Ammon's horn (tissue), 1 donor: Measurements from ENCODE around the gene MRPL27.
A peak's percentile ranks its signal among the peaks of the same experiment; 100 is the strongest.

Experiments used
- DNase-seq: peaks from one replicate; pipeline ENCODE4 v3.0.0-alpha.2; 2016; ENCODE audit warnings: low spot score

The MRPL27 gene

GRCh38 chr17:50382931-50383330, 9.9 kb upstream of the MRPL27 start:
- DNase-seq: no peak

- no peak for DNase-seq
These were observed 8.9 kb upstream of the MRPL27 start for GRCh38 chr17:50381920-50382319.

- no peak for DNase-seq
These were observed 8.4 kb upstream of the MRPL27 start for GRCh38 chr17:50381260-50381815.

GRCh38 chr17:50380369-50381259, 7.6 kb upstream of the MRPL27 start:
- no peak for DNase-seq

GRCh38 chr17:50379351-50380132, 6.6 kb upstream of the MRPL27 start:
- no peak for DNase-seq

- DNase-seq: no peak
These were observed 3.0 kb upstream of the MRPL27 start for GRCh38 chr17:50375858-50376538.

- DNase-seq: no peak
These were observed 721 bp upstream of the MRPL27 start for GRCh38 chr17:50373705-50374104.

- DNase-seq: no peak
These were observed 694 bp downstream of the MRPL27 start for GRCh38 chr17:50372222-50372757.

GRCh38 chr17:50371526-50371925, 1.5 kb downstream of the MRPL27 start:
- no peak for DNase-seq

- no peak for DNase-seq
These were observed 2.9 kb downstream of the MRPL27 start for GRCh38 chr17:50370052-50370451.

- DNase-seq: no peak
These were observed 5.6 kb downstream of the MRPL27 start for GRCh38 chr17:50367401-50367800.

GRCh38 chr17:50365649-50366393, 7.2 kb downstream of the MRPL27 start:
- DNase-seq: no peak

GRCh38 chr17:50365165-50365564, 7.8 kb downstream of the MRPL27 start:
- no peak for DNase-seq

GRCh38 chr17:50364715-50365114, 8.3 kb downstream of the MRPL27 start:
- no peak for DNase-seq

GRCh38 chr17:50364061-50364458, 8.9 kb downstream of the MRPL27 start:
- DNase-seq: no peak

- peak; percentile 94 for DNase-seq
These were observed 9.5 kb downstream of the MRPL27 start for GRCh38 chr17:50363217-50364060.

GRCh38 chr17:50362661-50363060, 10.3 kb downstream of the MRPL27 start:
- no peak for DNase-seq

- peak; percentile 86 for DNase-seq
These were observed 11.2 kb downstream of the MRPL27 start for GRCh38 chr17:50361561-50362480.

GRCh38 chr17:50360486-50361115, 12.4 kb downstream of the MRPL27 start:
- DNase-seq: no peak
